ENCODE measurements around the gene PLAAT4. TPM values are rescaled to one million over a fixed set of nuclear protein-coding genes. Genes with fewer than 3 reads are reported as not detected.
"Not testable (repeated sequence)": the region's sequence is repeated elsewhere in the genome, so short reads cannot be mapped to it uniquely, and the experiment has no call there.

The PLAAT4 gene
- total and polyA plus RNA-seq, 12 donors = 3.3 to 565 (median 9.0) TPM

- Histone ChIP-seq H3K4me3 (no peak overlapping the region), H3K9me3 (no peaks in the 10 kb centered on the region), H3K36me3 (peaks cover 0 to under 1% (median 0%) of the 10 kb centered on the region in 9 donors), H3K27me3 (no peaks in the 10 kb centered on the region), H3K4me1 (peaks cover 8 to 67% (median 27%) of the 10 kb centered on the region in 9 donors), H3K27ac (peak overlapping the region in 1 of 10 donors; percentile 94)
- intact Hi-C loops (cut with DNase I) = loop anchor here in 1 of 10 donors (10.0 kb wide), 1 partner anchor 81 kb away; the partner anchor contains the start of gene PLAAT3
- no peak for TF ChIP-seq CTCF (IDR thresholded peaks at IDR 0.05)
- DNase-seq (no peak), ATAC-seq (no peak)
- 63 to 81% methylated on average over 3 of the region's 3 CpGs for WGBS, 2 donors
Measured at GRCh38 chr11:63534076-63534475, 2.5 kb upstream of the PLAAT4 start.

GRCh38 chr11:63534895-63535461, 1.6 kb upstream of the PLAAT4 start:
- DNase-seq (no peak), ATAC-seq (no peak)
- H3K27me3 ChIP-seq = no peaks in the 10 kb centered on the region
- TF ChIP-seq CTCF (IDR thresholded peaks at IDR 0.05) = no peak
- intact Hi-C loops (cut with DNase I) = loop anchor here in 1 of 10 donors (5.0 to 10.0 kb wide), 2 partner anchors 42 to 80 kb away; partner anchors contain the start of gene PLAAT3
- WGBS, 2 donors = 93 to 98% methylated on average over 5 of the region's 5 CpGs
- no peak overlapping the region for H3K4me3 ChIP-seq
- no peaks in the 10 kb centered on the region for H3K9me3 ChIP-seq
- H3K4me1 ChIP-seq = peaks cover 8 to 73% (median 27%) of the 10 kb centered on the region in 9 donors
- peaks cover 0 to 9% (median 0%) of the 10 kb centered on the region in 9 donors for H3K36me3 ChIP-seq
- peak overlapping the region in 1 of 10 donors; percentile 94 for H3K27ac ChIP-seq

- TF ChIP-seq CTCF (IDR thresholded peaks at IDR 0.05) = no peak
- ATAC-seq = no peak
- Histone ChIP-seq H3K27ac (peak overlapping the region in 4 of 10 donors; percentile 86 to 94 (median 88)), H3K9me3 (no peaks in the 10 kb centered on the region), H3K4me3 (no peak overlapping the region), H3K4me1 (peaks cover 8 to 76% (median 27%) of the 10 kb centered on the region in 9 donors), H3K27me3 (no peaks in the 10 kb centered on the region), H3K36me3 (peaks cover 0 to 16% (median 0%) of the 10 kb centered on the region in 9 donors)
- 76 to 100% methylated on average over 1 of the region's 1 CpG for WGBS, 2 donors
- no peak for DNase-seq
- intact Hi-C loops (cut with DNase I) = loop anchor here in 1 of 10 donors (5.0 to 10.0 kb wide), 2 partner anchors 42 to 79 kb away; partner anchors contain the start of gene PLAAT3
Measured at GRCh38 chr11:63535734-63536133, 874 bp upstream of the PLAAT4 start.

GRCh38 chr11:63537293-63538101, 889 bp downstream of the PLAAT4 start:
- TF ChIP-seq CTCF (IDR thresholded peaks at IDR 0.05) = no peak
- Histone ChIP-seq H3K27ac (peak overlapping the region; percentile 66 to 95 (median 85)), H3K27me3 (no peaks in the 10 kb centered on the region), H3K4me3 (peak overlapping the region; percentile 26 to 61 (median 54)), H3K4me1 (peaks cover 8 to 72% (median 27%) of the 10 kb centered on the region in 9 donors), H3K36me3 (peaks cover 0 to 33% (median 0%) of the 10 kb centered on the region in 9 donors), H3K9me3 (no peaks in the 10 kb centered on the region)
- intact Hi-C loops (cut with DNase I) = loop anchor here in 2 of 10 donors (1.0 to 10.0 kb wide), 3 partner anchors 40 to 77 kb away; partner anchors contain the start of gene PLAAT3 (in 2 of the 2)
- 20 to 21% methylated on average over 8 of the region's 8 CpGs for WGBS, 2 donors
- peak; percentile 51 to 84 for DNase-seq
- ATAC-seq = peak; percentile 84 to 96 (median 92)

GRCh38 chr11:63542506-63542905, 5.9 kb downstream of the PLAAT4 start:
- not testable (repeated sequence) for H3K4me3 ChIP-seq, H3K9me3 ChIP-seq, H3K27me3 ChIP-seq, H3K27ac ChIP-seq, DNase-seq, ATAC-seq
- WGBS, 2 donors = 73 to 74% methylated on average over 2 of the region's 2 CpGs
- intact Hi-C loops (cut with DNase I) = loop anchor here in 1 of 10 donors (10.0 kb wide), 1 partner anchor 58 kb away; no protein-coding TSS in a partner anchor
- peaks cover 0 to 80% (median 0%) of the 10 kb centered on the region in 9 donors for H3K36me3 ChIP-seq
- peaks cover 8 to 37% (median 11%) of the 10 kb centered on the region in 9 donors for H3K4me1 ChIP-seq
